ENCODE results near the gene AVPI1.

Gene AVPI1, protein sequence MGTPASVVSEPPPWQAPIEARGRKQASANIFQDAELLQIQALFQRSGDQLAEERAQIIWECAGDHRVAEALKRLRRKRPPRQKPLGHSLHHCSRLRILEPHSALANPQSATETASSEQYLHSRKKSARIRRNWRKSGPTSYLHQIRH

DNA sequence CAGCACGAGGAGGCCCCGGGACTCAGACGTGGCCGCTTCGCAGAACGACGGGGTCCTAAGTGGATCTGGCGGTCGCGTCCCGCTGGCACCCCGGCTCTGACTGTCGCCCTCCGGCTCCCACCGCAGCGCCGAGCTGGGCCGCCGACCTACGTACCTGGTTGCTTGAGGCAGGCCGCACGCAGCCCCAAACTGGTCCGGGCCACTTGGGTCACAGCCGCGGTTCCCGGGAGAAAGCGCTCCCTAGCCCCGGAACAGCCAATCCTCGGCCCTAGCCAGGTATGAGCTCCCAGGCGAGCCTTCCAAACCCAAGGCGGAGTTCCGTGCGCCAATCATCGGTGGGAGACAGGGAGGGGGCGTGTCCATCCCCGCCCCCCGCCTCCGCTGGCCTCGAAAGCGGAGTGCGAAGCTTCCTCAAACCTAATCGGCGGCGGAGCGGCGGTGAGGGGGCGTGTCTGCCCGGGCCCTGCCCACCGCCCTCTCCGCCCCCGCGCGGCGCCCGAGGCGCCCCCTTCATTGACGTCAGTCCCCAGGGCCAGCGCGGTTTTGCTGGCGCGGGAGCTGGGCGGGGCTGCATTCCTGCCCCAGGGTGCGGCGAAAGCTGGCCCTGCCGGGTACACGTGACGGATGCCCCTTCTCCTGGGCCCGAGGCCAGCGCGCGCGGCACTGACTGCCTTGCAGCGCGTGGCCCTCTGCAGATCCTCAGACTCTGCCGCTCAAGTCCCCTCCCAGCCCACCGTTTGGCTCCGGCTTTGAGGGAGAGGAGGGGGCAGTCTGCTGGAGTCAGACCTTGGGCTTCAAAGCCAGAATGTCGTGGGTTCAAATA is at the start of gene AVPI1:
Gene AVPI1, minus strand, starts transcription at position 280 of the 823 bp plus-strand sequence. CDS start 7,336 bp downstream, outside the sequence.
- DNase-seq, result peak; percentile 95 to 96

DNA sequence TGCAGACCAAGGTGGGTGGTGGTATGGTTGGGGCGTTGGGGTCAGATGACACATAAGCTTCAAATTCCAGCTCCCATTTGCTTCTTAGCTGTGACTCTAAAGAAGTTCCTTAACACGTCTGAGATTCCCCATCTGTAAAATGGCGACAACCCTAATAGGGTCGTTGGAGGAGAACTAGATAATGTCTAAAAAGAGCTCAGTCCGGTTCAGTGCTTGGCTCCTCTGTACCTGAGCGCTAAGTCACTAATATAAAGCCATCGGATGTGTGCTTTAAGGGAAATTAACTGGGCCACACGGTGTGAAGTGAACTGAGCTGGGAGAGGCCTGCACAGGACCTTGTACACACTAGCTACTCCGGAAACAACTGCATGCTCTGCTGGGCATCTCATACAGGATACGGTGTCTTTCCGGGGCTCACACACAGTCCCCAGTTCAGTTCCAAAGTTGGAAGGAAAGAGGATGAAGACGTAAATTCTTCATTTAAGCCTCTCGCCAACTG is 49.4 kb upstream of the AVPI1 start:
- DNase-seq, result no peak

DNA sequence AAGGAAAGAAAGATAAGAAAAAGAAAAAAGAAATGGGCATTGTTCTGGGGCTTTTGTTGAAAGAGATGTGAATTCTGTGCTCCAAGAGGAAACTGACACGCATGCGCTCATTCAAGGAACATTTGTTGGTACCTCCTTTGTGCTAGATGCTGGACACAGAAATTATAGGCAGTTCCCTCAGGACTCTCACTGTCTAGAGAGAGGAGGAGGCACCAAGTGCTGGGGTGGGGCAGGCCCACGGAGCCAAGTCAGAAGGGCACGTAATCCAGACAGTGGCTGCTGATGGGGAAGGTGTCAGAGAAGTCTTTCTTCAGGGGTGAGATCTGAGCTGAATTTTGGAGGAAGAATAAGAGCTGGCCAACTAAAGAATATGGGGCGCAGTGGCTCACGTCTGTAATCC is 47.0 kb upstream of the AVPI1 start:
- no peak for DNase-seq

DNA sequence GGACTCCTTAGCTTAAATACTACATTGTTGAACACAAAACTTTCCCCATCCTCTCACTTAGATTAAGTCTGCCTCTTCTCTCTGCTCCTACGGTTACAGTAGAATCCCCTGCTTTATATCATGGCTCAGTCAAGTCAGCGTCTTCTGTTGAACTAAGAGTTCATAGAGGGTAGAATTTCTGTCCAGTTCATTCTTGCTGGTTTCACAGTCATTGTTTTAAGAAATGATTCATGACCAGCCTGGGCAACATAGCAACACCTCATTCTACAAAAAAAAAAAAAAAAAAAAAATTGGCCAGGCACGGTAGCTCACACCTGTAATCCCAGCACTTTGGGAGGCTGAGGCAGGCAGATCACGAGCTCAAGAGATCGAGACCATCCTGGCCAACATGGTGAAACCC is 46.2 kb upstream of the AVPI1 start:
- no peak for DNase-seq

DNA sequence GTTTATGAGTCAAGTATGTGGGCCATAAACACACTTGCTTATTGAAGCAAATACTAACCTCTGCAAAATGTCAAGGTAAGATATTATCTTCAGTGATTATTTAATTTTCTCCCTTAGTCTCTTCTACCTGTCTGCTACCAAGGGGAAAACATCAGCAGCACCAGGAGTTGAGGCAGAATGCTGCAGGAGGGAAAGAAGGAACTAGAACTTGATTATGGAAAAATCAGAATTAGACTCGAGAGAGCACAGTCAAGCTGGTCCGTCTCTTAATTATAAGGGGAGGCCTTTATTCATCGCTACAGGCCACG is 45.0 kb upstream of the AVPI1 start:
- no peak for DNase-seq

DNA sequence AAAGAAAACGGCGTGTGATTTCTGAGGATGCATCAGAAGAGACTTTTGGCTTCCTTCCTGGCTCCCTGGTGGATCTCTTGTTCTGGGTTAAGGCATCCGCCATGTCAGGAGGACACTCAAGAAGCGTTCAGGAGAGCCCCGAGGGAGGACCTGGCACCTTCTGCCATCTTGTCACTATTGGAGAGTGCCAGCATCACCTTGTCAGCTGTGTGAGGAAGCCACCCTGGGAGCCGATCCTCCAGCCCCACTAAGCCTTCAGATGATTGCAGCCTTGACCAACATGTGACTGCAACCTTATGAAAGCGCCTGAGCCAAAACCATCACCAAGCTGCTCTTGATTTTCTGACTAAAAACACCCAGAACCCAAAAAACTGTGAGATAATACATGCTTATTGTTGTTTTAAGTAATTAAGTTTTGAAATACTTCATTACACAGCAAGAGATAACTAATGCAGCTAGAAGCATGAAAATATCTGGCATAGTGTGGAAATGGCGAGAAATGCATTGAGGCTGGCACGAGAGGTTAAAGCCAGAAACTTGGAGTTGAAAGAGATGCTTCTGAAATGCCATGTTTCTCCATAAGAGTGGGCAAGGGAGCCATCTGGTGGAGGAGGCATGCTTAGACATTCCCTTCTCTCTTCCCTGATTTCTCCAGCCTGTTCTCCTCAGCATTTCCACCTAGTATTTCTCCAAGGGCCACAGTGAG is 44.5 kb upstream of the AVPI1 start:
- peak; percentile 34 to 41 for DNase-seq

DNA sequence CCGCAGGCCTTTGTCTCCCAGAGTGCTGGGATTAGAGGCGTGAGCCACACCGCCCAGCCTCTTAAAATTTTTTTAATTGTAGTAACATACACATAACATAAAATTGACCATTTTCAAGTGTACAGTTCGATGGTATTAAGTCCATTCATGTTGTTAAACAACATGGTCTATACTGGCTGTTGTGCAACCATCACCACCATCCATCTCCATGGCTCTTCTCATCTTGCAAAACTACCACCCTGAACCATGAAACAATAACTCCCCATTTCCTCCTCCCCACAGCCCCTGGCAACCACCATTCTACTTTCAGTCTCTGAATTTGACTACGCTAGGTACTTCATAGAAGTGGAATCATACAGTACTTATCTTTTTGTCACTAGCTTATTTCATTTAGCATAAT is 42.0 kb upstream of the AVPI1 start:
- DNase-seq, result no peak

DNA sequence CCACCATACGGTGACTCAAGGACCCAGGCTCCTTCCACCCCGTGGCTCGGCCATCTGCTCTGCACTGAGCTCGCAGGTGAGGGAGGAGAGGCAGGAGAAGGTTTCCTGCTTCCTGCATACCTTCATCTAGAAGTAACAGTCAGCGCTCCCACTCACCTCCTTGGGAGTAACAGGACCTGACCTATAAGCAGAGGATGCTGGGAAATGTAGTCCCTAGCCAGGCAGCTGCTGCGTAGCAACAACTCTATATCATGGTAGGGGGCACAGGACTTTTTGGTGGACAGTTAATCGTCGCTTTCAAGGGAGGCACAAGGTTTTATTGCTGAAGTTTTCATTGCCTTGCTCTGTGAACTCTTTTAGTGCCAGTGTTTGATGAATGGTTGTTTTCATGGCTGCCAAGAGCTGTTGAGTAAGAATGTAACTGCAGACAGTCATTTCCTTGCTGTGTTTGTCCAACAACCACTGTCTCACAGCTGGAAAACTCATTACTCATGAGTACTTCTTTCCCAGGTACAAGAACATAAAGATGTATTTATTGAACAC is 39.7 kb upstream of the AVPI1 start:
- DNase-seq, result no peak

DNA sequence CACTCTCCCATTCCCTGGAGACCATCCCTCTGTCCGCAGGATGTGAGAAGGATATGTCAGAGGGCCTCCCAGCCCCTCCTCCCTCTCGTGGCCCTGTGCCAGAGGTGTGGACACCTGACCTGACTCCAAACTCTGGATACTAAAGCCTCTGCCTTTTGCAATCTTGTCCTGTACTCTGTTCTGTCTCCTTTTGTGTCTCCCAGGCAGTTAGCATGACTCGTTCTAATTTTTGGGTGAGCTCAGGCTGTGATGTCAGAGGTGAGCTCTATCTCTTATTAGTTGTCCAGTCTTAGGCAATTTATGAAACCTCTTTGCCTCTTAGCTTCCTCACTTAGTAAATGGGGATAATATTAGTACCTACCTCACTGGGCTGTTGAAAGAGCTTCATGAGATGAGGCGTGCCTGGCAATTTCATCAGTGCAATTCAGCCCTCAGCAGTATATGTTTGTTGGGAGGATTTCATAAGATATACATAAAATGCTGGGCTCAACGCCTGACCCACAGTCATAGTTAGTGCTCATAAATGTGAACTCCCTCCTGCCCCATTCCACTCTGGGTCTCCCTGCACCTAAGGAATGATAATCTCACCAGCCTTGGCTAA is 37.4 kb upstream of the AVPI1 start:
- DNase-seq, result no peak

DNA sequence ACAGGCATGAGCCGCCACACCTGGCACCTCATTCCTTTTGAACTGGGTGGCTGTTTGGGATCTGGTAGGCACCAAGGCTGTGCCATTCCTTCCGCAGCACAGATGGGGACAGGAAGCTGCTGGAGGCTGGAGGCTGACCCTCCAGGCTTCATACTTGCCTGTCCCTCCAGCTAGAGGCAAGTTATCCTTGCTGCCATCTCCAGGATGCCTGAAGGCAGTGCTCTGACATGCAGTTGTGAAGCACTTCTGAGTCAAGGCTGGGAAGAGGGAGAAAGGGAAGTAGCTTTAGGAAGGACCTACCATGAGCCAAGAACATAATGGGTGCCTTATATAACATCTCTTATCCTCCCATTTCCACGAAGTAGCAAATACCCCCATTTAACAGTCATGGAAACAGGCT is 36.0 kb upstream of the AVPI1 start:
- DNase-seq, result no peak

DNA sequence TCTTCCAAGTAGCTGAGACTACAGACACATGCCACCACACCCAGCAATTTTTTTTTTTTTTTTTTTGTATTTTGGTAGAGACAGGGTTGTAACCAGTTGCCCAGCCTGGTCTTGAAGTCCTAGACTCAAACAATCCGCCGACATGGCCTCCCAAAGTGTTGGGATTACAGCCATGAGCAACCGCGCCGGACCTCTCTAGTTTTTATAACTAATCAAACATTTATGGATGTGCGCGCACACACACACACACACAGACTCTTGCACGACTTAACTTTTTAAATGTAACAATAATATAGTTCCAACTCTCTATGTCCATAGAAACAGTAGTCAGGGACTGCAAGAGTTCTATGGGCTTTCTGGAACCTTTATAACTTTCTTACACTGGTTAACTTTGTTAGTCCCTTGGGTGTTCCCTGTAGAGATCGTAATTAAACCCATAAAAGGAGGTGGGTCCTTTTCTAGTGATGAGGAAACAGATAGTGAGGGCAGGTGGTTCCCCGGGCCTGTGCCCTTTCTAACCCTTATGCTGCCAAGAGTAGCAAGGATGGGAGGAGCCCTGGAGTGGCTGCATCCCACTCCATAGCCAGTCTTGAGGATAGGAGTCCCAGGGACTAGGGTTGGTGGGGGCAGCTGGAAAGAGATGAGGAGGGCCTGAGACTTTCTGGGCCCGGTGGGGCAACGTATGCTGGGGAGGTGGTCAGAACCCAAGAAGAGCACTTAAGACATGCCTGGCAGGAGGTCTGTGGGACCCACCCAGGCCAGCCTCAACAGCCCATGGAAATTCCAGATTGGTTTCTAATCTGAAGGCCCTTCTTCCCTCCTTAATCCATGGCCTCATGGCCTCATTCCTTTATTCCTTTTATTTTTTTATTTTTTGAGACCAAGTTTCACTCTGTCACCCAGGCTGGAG is 35.1 kb upstream of the AVPI1 start:
- no peak for DNase-seq

DNA sequence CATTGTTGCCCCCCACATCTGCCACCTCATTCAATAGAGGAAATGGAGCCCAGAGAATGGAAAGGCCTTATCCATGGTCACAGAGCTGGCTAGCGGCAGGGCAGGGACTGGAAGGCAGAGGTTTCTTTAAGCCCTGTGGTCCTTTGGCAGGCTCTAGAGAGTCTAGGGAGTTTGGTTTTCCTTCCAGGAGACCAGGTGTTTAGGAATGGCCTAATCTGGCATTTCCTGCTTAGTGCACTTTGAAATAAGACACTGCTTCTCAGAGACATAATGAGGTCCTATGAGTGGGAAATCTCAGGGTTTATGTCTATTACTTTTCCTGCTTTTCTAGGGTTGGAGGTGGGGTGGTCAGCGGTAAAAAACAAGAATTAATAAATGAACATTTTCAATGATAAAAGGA is 32.6 kb upstream of the AVPI1 start:
- DNase-seq, result no peak

DNA sequence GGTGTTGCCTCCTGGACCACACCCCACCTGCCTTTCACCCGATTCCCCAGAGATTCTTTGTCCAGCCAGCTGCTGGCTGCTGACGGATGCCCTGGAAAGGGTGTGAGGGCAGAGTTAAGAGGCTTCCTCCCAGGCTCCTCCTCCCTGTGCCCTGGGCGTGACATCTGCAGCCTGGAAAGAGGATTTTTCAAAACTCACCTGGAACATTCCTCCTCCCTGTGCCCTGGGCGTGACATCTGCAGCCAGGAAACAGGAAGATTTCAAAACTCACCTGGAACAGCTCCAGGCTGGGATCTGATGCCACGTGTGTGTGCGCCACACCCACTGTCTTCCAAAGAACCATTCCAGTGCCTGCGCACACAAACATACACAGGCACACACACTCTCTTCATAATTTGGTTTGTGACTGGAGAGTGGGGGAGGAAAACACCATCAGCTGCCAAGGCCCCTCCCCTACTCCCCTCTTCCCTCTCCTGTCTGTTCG is 31.7 kb upstream of the AVPI1 start:
- no peak for DNase-seq

DNA sequence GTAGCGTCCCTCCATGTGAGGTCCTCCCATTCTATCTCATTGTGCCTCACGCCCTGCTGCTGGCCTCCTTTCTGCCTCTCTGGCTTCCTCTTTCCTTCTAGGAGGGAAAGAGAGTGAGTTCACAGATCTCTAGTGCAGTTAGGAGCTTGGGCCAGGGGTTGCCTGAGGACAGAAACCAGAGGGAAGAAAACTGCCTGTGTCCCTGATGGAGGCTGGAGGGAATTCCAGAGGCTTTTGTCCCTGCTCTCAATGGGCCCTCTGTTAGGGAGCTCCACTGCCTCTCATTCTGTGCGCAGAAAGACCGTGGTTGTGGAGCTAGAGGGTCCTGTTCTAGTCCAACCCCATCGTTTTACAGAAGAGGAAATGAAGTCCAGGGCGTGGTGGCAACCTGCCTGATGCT is 31.1 kb upstream of the AVPI1 start:
- DNase-seq, result no peak

DNA sequence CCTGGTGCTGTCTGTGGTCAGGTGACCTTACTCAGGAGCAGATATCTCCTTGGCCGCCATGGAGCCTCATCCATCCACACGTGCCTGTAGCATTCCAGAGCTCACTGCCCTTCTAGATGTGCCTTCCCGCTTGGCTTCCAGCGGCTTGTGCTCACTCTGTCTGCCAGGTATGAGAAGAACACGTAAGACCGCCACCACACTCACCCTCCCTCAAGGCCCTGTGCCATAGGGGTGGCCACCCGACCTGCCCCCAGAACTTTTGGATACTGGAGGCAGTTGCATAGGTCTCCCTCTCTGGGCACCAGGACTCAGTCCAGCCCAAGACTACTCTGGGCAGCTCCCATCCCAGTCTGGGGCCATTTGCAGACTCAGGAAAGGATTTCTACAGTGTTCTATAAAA is 30.6 kb upstream of the AVPI1 start:
- no peak for DNase-seq

DNA sequence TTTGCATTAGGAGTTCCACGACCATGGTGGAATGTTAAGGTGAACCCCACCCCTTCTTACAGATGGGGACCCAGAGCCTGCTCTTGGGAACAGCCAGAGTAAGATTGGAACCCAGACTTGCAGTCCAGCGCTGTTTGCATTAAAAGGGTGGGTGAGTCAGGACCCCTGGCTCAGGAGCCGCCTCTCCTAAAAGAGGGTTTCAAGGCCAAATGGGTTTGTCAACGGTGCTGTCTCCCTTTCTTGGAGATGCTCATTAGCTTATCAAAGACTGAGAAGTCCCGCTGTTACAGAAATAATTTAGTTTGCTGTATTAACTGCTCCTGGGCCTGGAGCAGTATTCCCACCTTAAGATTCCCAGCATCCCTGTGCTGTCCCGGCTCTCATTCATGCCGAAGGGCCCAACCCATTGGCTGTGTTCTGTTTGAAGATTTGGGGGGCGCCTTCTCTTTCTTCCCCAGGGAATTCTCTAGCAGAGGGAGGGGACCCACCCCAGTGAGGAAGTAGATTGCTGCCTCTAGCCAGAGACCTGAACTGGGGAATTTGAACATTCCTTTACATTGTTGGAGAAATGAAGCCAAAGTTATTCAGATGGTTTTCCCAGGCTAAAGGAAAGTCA is 28.3 kb upstream of the AVPI1 start:
- no peak for DNase-seq

DNA sequence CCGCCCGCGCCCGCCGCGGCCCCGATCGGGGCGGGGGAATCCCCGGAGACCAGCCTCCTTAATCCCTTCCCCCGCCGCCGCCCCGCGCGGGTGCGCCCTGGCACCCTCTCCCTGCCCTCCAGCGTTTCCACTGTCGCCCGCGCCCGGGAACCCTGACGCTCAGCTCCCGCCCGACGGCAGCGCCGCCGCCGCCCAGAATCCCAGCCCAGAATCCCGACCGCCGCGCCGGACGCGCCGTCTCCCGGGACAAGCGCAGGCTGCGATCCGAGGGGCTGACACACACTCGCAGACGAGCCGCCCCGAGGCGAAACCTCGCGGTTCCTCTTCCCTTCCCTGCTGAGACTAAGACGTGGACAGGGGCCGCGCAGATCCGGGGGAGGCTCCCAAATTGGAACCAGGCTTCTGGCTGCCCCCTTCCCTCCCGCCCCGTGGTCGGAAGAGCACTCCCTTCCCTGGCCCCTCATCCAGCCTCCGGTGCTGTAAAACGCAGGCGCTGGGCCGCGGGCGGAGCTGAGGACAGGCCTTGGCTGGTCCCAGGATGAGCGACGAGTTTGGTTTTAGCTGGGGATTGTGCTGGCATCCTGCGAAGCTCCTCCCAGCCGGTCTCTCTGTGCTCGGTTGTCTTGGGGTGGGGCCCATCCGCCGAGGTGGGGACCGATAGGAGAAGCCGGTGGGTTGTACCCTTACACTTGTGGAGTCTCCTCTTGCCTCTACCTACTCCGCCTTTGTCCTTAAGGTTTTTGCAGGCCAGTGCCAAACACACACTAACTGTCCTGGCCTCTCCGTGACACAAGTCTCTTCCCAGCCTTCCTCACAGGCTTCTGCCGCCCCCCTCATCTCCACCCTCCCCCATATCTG is 27.6 kb upstream of the AVPI1 start:
- no peak for DNase-seq

DNA sequence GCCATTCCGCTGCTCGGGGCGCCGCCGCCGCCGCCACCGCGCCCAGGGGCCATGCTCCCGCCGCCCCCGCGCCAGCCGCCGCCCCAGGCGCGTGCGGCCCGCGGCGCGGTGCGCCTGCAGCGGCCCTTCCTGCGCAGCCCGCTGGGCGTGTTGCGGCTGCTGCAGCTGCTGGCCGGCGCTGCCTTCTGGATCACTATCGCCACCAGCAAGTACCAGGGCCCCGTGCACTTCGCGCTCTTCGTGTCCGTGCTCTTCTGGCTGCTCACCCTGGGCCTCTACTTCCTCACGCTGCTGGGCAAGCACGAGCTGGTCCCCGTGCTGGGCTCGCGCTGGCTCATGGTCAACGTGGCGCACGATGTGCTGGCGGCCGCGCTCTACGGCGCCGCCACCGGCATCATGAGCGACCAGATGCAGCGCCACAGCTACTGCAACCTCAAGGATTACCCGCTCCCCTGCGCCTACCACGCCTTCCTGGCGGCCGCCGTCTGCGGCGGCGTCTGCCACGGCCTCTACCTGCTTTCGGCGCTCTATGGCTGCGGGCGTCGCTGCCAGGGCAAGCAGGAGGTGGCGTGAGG is 26.9 kb upstream of the AVPI1 start:
- peak; percentile 43 to 45 for DNase-seq

DNA sequence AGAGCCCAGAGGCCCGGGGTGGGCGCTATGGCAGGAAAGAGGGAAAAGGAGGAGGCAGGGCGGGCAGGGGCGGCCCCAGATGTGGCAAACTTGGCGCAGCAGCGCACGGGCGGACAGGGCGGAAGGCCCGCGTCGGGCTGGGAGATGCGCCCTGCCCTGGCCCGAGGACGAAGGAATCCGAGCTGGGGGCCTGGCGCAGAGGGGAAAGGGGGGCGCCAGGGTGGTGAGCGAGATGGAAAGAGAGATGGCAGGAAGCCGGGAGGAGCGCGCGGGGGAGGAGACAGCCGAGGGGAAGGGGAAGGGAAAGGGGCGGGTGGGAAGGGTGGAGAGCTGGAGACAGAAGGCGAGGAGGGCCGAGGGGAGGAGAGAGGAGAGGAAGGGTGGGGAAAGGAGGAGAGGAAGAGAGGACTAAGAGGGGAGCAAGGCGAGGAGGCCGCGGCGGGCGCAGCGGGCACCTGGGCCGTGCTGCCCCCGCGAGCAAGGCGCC is 26.3 kb upstream of the AVPI1 start, which contains the start of gene MARVELD1:
Gene MARVELD1, plus strand, starts transcription at position 392 of the 487 bp plus-strand sequence. CDS start 147 bp downstream, outside the sequence.
- DNase-seq, result peak in 1 of 2 experiments; percentile 24

All from stimulated activated CD4-positive, alpha-beta T cell treated with anti-CD3 and anti-CD28 coated beads, Interleukin-4, amount 100 ng/mL, for 4 hours (primary cell).